ENCODE results near the gene MED12L. TPM values are rescaled to one million over a fixed set of nuclear protein-coding genes. Genes with fewer than 3 reads are reported as not detected.

MED12L gene
- total RNA-seq, 1 donor = 2.2 TPM

- DNase-seq (ENCODE audit: insufficient read length, low spot score, missing footprints) = no peak
- Histone ChIP-seq H2AFZ (ENCODE audit: low read length) (no peak overlapping the region), H3K27ac (ENCODE audit: low read depth, low read length) (no peak overlapping the region), H3K4me1 (ENCODE audit: insufficient read depth, low read length) (peaks cover 5% of the 10 kb centered on the region), H3K27me3 (ENCODE audit: insufficient read depth, low read length) (no peaks in the 10 kb centered on the region), H3K36me3 (ENCODE audit: insufficient read depth, low read length) (no peaks in the 10 kb centered on the region), H4K20me1 (ENCODE audit: insufficient read depth, low read length) (no peaks in the 10 kb centered on the region), H3K79me2 (ENCODE audit: insufficient read depth, low read length) (no peaks in the 10 kb centered on the region), H3K4me3 (ENCODE audit: insufficient read depth, low read length) (no peak overlapping the region), H3K9me3 (ENCODE audit: low read depth, low read length) (no peaks in the 10 kb centered on the region), H3K4me2 (ENCODE audit: insufficient read depth, low read length) (no peak overlapping the region)
- TF ChIP-seq CTCF (IDR thresholded peaks at IDR 0.05; ENCODE audit: extremely low read depth, low read depth, low read length) = no peak
Measured at GRCh38 chr3:151382671-151383070, 297.2 kb downstream of the MED12L start.

GRCh38 chr3:151383111-151383510 is 297.6 kb downstream of the MED12L start:
- Histone ChIP-seq H3K36me3 (ENCODE audit: insufficient read depth, low read length) (no peaks in the 10 kb centered on the region), H3K9me3 (ENCODE audit: low read depth, low read length) (no peaks in the 10 kb centered on the region), H3K79me2 (ENCODE audit: insufficient read depth, low read length) (no peaks in the 10 kb centered on the region), H2AFZ (ENCODE audit: low read length) (no peak overlapping the region), H3K4me1 (ENCODE audit: insufficient read depth, low read length) (peaks cover 5% of the 10 kb centered on the region), H3K4me2 (ENCODE audit: insufficient read depth, low read length) (no peak overlapping the region), H3K4me3 (ENCODE audit: insufficient read depth, low read length) (no peak overlapping the region), H4K20me1 (ENCODE audit: insufficient read depth, low read length) (no peaks in the 10 kb centered on the region), H3K27me3 (ENCODE audit: insufficient read depth, low read length) (no peaks in the 10 kb centered on the region), H3K27ac (ENCODE audit: low read depth, low read length) (no peak overlapping the region)
- TF ChIP-seq CTCF (IDR thresholded peaks at IDR 0.05; ENCODE audit: extremely low read depth, low read depth, low read length) = no peak
- no peak for DNase-seq (ENCODE audit: insufficient read length, low spot score, missing footprints)

GRCh38 chr3:151383956-151384355 is 298.5 kb downstream of the MED12L start:
- TF ChIP-seq CTCF (IDR thresholded peaks at IDR 0.05; ENCODE audit: extremely low read depth, low read depth, low read length) = no peak
- peak overlapping the region; percentile 50 for H2AFZ ChIP-seq (ENCODE audit: low read length)
- peaks cover 5% of the 10 kb centered on the region for H3K4me1 ChIP-seq (ENCODE audit: insufficient read depth, low read length)
- H3K9me3 ChIP-seq (ENCODE audit: low read depth, low read length) = no peaks in the 10 kb centered on the region
- DNase-seq (ENCODE audit: insufficient read length, low spot score, missing footprints) = no peak
- H3K79me2 ChIP-seq (ENCODE audit: insufficient read depth, low read length) = no peaks in the 10 kb centered on the region
- no peaks in the 10 kb centered on the region for H3K36me3 ChIP-seq (ENCODE audit: insufficient read depth, low read length)
- H3K27ac ChIP-seq (ENCODE audit: low read depth, low read length) = no peak overlapping the region
- no peaks in the 10 kb centered on the region for H3K27me3 ChIP-seq (ENCODE audit: insufficient read depth, low read length)
- H3K4me2 ChIP-seq (ENCODE audit: insufficient read depth, low read length) = peak overlapping the region; percentile 64
- no peak overlapping the region for H3K4me3 ChIP-seq (ENCODE audit: insufficient read depth, low read length)
- no peaks in the 10 kb centered on the region for H4K20me1 ChIP-seq (ENCODE audit: insufficient read depth, low read length)

- no peaks in the 10 kb centered on the region for H3K36me3 ChIP-seq (ENCODE audit: insufficient read depth, low read length)
- no peaks in the 10 kb centered on the region for H3K27me3 ChIP-seq (ENCODE audit: insufficient read depth, low read length)
- peak within 1 kb of the TSS; percentile 50 for H2AFZ ChIP-seq (ENCODE audit: low read length)
- H3K9me3 ChIP-seq (ENCODE audit: low read depth, low read length) = no peaks in the 10 kb centered on the region
- no peak for DNase-seq (ENCODE audit: insufficient read length, low spot score, missing footprints)
- peak within 1 kb of the TSS; percentile 64 for H3K4me2 ChIP-seq (ENCODE audit: insufficient read depth, low read length)
- no peak within 1 kb of the TSS for H3K4me3 ChIP-seq (ENCODE audit: insufficient read depth, low read length)
- H3K27ac ChIP-seq (ENCODE audit: low read depth, low read length) = no peak within 1 kb of the TSS
- TF ChIP-seq CTCF (IDR thresholded peaks at IDR 0.05; ENCODE audit: extremely low read depth, low read depth, low read length) = no peak
- no peaks in the 10 kb centered on the region for H3K79me2 ChIP-seq (ENCODE audit: insufficient read depth, low read length)
- peaks cover 5% of the 10 kb centered on the region for H3K4me1 ChIP-seq (ENCODE audit: insufficient read depth, low read length)
- H4K20me1 ChIP-seq (ENCODE audit: insufficient read depth, low read length) = no peaks in the 10 kb centered on the region
Measured at GRCh38 chr3:151384741-151385174, 299.3 kb downstream of the MED12L start, which contains the start of gene P2RY12. TSS of gene P2RY12 (minus strand) at chr3:151384753. CDS start at chr3:151338845, 45,908 bp downstream.
